Ishikawa (cell line): ENCODE measurements around the gene SLC35F2.

ENCODE experiments used
- CEBPB ChIP-seq: IDR thresholded peaks from 2 replicates; pipeline ENCODE4 v1.6.1; 2012
- CREB1 ChIP-seq: IDR thresholded peaks from 2 replicates; pipeline ENCODE4 v1.6.1; 2012; ENCODE audit warnings: low read depth
- EGR1 ChIP-seq: IDR thresholded peaks from 2 replicates; pipeline ENCODE4 v1.6.1; 2012
- EP300 ChIP-seq: IDR thresholded peaks from 2 replicates; pipeline ENCODE4 v1.6.1; 2012; ENCODE audit warnings: borderline replicate concordance
- FOXM1 ChIP-seq: IDR thresholded peaks from 2 replicates; pipeline ENCODE4 v1.6.1; 2012; ENCODE audit warnings: low read depth, borderline replicate concordance
- NFIC ChIP-seq: IDR thresholded peaks from 2 replicates; pipeline ENCODE4 v1.6.1; 2012
- RAD21 ChIP-seq: IDR thresholded peaks from 2 replicates; pipeline ENCODE4 v1.6.1; 2012; ENCODE audit warnings: low read depth
- TAF1 ChIP-seq: IDR thresholded peaks from 2 replicates; pipeline ENCODE4 v1.6.1; 2012; ENCODE audit warnings: low read depth, mild to moderate bottlenecking
- TCF12 ChIP-seq: IDR thresholded peaks from 2 replicates; pipeline ENCODE4 v1.6.1; 2012; ENCODE audit warnings: low read depth
- TEAD4 ChIP-seq: IDR thresholded peaks from 2 replicates; pipeline ENCODE4 v1.6.1; 2012
- YY1 ChIP-seq: IDR thresholded peaks from 2 replicates; pipeline ENCODE4 v1.6.1; 2012; ENCODE audit warnings: low read depth
- ZBTB7A ChIP-seq: IDR thresholded peaks from 2 replicates; pipeline ENCODE4 v1.6.1; 2012; ENCODE audit warnings: low read depth
- TF ChIP-seq, protein P1 (sequence below): IDR thresholded peaks from 2 replicates; pipeline ENCODE4 v1.6.1; 2012
- TF ChIP-seq, protein P2 (sequence below): IDR thresholded peaks from 2 replicates; pipeline ENCODE4 v1.6.1; 2012
- TF ChIP-seq, protein P3 (sequence below): IDR thresholded peaks from 2 replicates; pipeline ENCODE4 v1.6.1; 2012; ENCODE audit warnings: low read depth, mild to moderate bottlenecking

Gene SLC35F2

DNA sequence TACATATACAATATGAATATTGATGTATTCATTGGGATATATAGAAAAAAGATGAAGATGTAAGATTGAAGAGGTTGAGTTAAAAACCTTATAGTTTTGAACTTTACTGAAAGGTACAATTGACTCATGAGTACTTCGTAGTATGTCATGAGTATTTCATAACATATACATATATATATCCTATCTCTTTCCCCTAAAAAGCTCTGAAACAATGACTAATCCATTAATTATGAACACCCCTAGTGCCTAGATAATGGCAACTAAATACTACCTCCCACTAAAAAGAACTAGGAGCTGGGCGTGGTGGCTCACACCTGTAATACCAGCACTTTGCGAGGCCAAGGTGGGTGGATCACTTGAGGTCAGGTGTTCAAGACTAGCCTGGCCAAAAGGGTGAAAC lies 31.5 kb downstream of the SLC35F2 start:
- TF ChIP-seq TEAD4 (no peak), RAD21 (no peak), TCF12 (no peak), CREB1 (no peak), CEBPB (no peak), ZBTB7A (no peak), YY1 (no peak)
- TF ChIP-seq, protein P1, sequence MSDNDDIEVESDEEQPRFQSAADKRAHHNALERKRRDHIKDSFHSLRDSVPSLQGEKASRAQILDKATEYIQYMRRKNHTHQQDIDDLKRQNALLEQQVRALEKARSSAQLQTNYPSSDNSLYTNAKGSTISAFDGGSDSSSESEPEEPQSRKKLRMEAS: no peak

DNA sequence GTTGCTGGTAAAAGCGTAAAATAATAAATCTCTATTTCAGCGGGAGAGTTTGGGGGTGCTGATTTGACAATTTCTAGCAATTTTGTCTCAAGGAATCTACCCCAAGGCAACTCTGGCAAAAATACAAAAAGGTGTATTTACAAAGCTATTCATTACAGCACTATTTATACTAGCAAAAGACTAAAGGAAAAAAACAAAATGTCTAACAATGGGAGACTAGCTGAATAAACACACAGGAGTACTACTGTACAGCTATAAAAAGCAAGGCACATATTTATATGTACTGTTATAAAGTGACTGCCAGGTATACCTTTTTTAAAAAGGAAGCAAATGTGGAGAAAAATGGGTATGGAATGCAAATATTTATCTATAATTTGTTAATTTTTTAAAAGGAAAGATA lies 32.7 kb downstream of the SLC35F2 start:
- TF ChIP-seq TEAD4 (no peak), CREB1 (no peak), EGR1 (no peak), YY1 (no peak), TAF1 (no peak), EP300 (no peak), RAD21 (no peak), FOXM1 (no peak), NFIC (no peak), CEBPB (no peak), TCF12 (no peak), ZBTB7A (no peak)
- TF ChIP-seq, protein P2, sequence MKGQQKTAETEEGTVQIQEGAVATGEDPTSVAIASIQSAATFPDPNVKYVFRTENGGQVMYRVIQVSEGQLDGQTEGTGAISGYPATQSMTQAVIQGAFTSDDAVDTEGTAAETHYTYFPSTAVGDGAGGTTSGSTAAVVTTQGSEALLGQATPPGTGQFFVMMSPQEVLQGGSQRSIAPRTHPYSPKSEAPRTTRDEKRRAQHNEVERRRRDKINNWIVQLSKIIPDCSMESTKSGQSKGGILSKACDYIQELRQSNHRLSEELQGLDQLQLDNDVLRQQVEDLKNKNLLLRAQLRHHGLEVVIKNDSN: no peak
- TF ChIP-seq, protein P3, sequence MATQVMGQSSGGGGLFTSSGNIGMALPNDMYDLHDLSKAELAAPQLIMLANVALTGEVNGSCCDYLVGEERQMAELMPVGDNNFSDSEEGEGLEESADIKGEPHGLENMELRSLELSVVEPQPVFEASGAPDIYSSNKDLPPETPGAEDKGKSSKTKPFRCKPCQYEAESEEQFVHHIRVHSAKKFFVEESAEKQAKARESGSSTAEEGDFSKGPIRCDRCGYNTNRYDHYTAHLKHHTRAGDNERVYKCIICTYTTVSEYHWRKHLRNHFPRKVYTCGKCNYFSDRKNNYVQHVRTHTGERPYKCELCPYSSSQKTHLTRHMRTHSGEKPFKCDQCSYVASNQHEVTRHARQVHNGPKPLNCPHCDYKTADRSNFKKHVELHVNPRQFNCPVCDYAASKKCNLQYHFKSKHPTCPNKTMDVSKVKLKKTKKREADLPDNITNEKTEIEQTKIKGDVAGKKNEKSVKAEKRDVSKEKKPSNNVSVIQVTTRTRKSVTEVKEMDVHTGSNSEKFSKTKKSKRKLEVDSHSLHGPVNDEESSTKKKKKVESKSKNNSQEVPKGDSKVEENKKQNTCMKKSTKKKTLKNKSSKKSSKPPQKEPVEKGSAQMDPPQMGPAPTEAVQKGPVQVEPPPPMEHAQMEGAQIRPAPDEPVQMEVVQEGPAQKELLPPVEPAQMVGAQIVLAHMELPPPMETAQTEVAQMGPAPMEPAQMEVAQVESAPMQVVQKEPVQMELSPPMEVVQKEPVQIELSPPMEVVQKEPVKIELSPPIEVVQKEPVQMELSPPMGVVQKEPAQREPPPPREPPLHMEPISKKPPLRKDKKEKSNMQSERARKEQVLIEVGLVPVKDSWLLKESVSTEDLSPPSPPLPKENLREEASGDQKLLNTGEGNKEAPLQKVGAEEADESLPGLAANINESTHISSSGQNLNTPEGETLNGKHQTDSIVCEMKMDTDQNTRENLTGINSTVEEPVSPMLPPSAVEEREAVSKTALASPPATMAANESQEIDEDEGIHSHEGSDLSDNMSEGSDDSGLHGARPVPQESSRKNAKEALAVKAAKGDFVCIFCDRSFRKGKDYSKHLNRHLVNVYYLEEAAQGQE: no peak
- TF ChIP-seq, protein P1: no peak

DNA sequence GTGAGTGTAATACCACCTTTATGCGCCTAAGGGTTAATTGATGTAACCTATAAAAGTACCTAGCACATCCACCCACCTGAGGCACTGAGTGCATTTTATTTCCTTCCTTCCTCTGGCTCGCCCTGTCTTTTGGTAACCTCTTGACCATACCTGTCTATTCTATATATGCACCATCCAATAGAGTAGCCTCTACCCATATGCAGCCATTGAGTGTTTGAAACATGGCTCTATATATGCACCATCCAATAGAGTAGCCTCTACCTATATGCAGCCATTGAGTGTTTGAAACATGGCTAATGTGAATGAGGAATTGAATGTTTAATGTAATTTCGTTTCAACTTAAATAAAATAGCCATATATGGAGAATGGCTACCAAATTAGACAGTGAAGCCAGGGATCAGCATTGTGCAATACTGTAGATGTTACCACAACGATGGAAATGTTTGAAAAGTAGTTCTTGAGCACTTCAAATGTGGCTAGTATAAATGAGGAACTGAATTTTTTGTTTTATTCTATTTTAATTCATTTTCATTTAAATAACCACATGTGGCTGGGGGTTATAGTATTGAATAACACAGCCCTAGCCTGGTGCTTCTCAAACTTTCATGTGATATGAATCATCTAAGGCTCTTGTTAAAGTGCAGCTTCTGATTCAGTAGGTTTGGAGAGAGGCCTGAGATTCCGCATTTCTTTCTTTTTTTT lies 33.8 kb downstream of the SLC35F2 start:
- TF ChIP-seq TCF12 (no peak), CEBPB (peak; percentile 72)
- TF ChIP-seq, protein P3: no peak

DNA sequence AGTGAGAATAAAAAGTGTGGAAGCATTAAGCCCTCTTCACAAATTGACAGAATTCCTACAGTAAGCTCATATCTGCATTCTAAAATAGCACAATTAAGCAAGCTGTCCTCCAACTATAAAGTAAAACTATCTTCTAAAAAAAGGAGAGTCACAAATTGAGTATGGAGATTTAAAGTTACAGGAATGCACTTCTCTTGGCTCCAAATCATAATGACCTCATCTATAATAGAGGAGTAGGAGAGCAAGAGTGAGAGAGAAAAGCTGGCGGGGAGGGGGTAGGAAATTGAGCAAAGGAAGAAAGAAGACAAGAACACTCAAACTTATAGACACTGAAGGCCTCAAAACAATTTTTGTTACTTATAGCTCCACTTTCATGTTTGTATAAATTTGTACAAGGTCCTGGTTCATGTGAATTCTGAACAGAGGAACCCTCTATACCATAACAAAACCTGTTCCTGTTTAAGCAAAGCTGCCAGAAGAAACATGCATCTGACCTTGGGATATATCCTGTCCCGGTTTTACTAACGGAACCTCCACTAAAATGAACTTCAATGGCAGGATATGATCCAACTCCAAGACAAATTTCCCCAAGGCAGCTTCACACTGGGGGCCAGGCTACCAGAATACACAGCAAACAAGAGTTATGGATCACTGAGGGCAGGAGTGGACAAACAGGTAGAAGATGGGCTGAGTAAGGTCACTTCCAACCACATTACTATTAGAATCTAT lies 37.2 kb downstream of the SLC35F2 start:
- TF ChIP-seq TEAD4 (0 out of 2 replicates have a peak, but pooled peaks have one; percentile 6), NFIC (peak; percentile 23; the same call in 1 of the 2 replicates), EGR1 (no peak), CEBPB (no peak), CREB1 (no peak), TCF12 (no peak), FOXM1 (no peak), YY1 (no peak), RAD21 (no peak), EP300 (no peak), TAF1 (no peak), ZBTB7A (no peak)
- TF ChIP-seq, protein P2: no peak
- TF ChIP-seq, protein P1: no peak
- TF ChIP-seq, protein P3: no peak
